NB4 (cell line): Measurements from ENCODE around the gene SLC16A1.

Source experiments
- CTCF ChIP-seq: IDR thresholded peaks from one replicate; pipeline ENCODE4 v1.5.1; 2012; ENCODE audit warnings: low read depth, low read length
- MAX ChIP-seq: IDR thresholded peaks from 2 replicates; pipeline ENCODE4 v1.6.1; 2011; ENCODE audit warnings: low read depth, low read length
- POLR2A ChIP-seq: IDR thresholded peaks from 2 replicates; pipeline ENCODE4 v1.6.1; 2011; ENCODE audit warnings: mild to moderate bottlenecking; ENCODE audit not compliant: insufficient read length; ENCODE audit errors: extremely low read depth

DNA sequence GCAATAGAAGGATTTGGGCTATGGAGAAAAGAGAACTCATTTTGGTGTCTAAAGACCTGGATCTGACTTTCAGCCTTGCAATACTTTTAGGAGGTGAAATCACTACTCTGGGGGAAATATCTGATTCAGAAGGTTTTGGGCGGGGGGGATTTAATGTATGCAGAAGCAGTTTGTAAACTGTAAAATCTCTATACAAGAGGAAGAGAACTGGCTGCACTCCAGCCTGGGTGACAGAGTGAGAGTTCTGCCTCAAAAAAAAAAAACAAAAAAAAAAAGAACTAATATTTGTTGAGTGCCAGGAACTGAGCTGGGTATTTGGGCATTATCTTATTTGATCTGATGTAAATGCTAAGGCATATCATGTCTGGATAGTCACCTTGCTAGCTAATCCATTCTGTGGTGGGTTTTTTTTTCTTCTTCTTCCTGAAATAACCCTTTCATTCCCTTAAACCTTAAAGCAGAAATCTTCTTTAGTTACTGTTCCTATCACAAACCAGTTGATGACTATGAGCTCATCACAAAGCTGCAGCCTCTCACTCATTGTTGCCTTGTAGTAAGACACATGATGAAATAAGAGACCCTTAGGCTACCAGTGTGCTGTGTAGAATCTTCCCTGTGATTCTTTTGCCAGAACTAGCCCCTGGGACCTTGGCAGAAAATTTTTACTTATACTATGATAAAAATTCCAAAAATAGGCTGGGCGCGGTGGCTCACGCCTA, 35.6 kb upstream of the SLC16A1 start:
- no peak for TF ChIP-seq CTCF
- no peak for TF ChIP-seq POLR2A
- TF ChIP-seq MAX, result no peak
